Body of pancreas (tissue), 4 donors: Measurements from ENCODE around the gene PML. TPM values are rescaled to one million over a fixed set of nuclear protein-coding genes. Genes with fewer than 3 reads are reported as not detected.

Experiments used
- ATAC-seq: fragments of 150-250 bp; one replicate; pipeline ENCODE4 v1.9.1; 2016
- DNase-seq, 4 donors: peaks; one replicate each; pipeline ENCODE4 v3.0.0-alpha.2; 2019
- H3K27ac ChIP-seq, 4 donors: fragments of 200-600 bp; sonication (generic); 1 replicate in 3 of 4; 2 replicates in 1 of 4; pipeline versions ENCODE4 v1.5.1 to v1.6.1; 2016 to 2019; ENCODE audit warnings: mild to moderate bottlenecking in 1 of 4, mixed read lengths in 1 of 4, moderate library complexity in 1 of 4
- H3K27me3 ChIP-seq, 2 donors: fragments of 200-600 bp; sonication (generic); one replicate each; pipeline ENCODE4 v1.6.0; 2016; ENCODE audit warnings: mild to moderate bottlenecking in 1 of 2
- H3K36me3 ChIP-seq, 2 donors: fragments of 200-600 bp; sonication (generic); replicated peaks in 1 of 2; 2 replicates each; pipeline ENCODE4 v1.5.1; 2016; ENCODE audit warnings: low read depth in 2 of 2; ENCODE audit not compliant: insufficient read depth in 1 of 2
- H3K4me1 ChIP-seq: fragments of 200-600 bp; sonication (generic); one replicate; pipeline ENCODE4 v1.6.0; 2016
- H3K4me3 ChIP-seq, 2 donors: fragments of 200-600 bp; sonication (generic); 1 replicate in 1 of 2; 2 replicates in 1 of 2; pipeline ENCODE4 v1.5.1; 2016 to 2019
- H3K9me3 ChIP-seq, 3 donors: fragments of 200-600 bp; sonication (generic); 1 replicate in 2 of 3; 2 replicates in 1 of 3; pipeline ENCODE4 v1.5.1; 2016
- POLR2A ChIP-seq, 3 donors: fragments of 450-650 bp; IDR thresholded peaks; one replicate each; pipeline ENCODE4 v1.6.1; 2016; ENCODE audit warnings: antibody characterized with exemption in 3 of 3, mild to moderate bottlenecking in 2 of 3
- WGBS, 2 donors: methylation state at CpG; one replicate each; pipeline ENCODE4 v1.1.5; 2017; 5-methylcytosine and 5-hydroxymethylcytosine counted together
- intact Hi-C: fragments of 100-400 bp; cut with DNase I; formaldehyde crosslinking; loops from one replicate; pipeline ENCODE4 v1.15.1; 2023
- total RNA-seq, 2 donors: library from RNA; depleted of rRNA; stranded (reverse); fragments of >200 nt; gene quantifications; one replicate each; pipeline ENCODE4 v1.1.0, GENCODE V29; 2016
- TF ChIP-seq, protein P1 (sequence below), 7 experiments: fragments of 450-650 bp in 4 of 7; fragments of 200-600 bp in 3 of 7; sonication (generic) in 3 of 7; IDR thresholded peaks; one replicate each; pipeline ENCODE4 v1.5.1; 2016 to 2019; ENCODE audit warnings: antibody characterized with exemption in 7 of 7

PML gene
- total RNA-seq, 2 donors from 2014 or later, result 27.8 to 38.2 TPM

DNA sequence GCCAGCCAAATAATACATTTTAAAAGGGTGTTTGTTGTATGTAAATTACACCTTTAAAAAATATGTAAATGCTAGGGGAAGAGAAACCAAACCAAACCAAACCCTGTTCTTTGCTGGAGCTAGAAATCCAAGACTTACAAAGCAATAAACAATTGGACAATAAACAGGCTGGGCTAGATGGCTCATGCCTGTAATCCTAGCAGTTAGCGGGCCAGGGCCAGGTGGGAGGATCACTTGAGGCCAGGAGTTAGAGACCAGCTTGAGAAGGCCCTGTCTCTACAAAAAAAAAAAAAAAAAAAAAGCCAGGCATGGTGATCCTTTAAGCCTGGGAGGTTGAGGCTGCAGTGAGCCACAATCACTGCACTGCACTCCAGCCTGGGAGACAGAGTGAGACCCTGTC lies 14.9 kb upstream of the PML start:
- TF ChIP-seq POLR2A (IDR thresholded peaks at IDR 0.05), result no peak
- TF ChIP-seq, protein P1, sequence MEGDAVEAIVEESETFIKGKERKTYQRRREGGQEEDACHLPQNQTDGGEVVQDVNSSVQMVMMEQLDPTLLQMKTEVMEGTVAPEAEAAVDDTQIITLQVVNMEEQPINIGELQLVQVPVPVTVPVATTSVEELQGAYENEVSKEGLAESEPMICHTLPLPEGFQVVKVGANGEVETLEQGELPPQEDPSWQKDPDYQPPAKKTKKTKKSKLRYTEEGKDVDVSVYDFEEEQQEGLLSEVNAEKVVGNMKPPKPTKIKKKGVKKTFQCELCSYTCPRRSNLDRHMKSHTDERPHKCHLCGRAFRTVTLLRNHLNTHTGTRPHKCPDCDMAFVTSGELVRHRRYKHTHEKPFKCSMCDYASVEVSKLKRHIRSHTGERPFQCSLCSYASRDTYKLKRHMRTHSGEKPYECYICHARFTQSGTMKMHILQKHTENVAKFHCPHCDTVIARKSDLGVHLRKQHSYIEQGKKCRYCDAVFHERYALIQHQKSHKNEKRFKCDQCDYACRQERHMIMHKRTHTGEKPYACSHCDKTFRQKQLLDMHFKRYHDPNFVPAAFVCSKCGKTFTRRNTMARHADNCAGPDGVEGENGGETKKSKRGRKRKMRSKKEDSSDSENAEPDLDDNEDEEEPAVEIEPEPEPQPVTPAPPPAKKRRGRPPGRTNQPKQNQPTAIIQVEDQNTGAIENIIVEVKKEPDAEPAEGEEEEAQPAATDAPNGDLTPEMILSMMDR (IDR thresholded peaks at IDR 0.05), result no peak
- H3K27me3 ChIP-seq, result peaks cover 0 to 7% of the 10 kb centered on the region in 2 donors
- H3K36me3 ChIP-seq, result no peaks in the 10 kb centered on the region
- ATAC-seq (no peak), DNase-seq (no peak)
- 69 to 79% methylated on average over 1 of the region's 1 CpG for WGBS, 2 donors
- H3K9me3 ChIP-seq, result no peaks in the 10 kb centered on the region
- intact Hi-C loops, result no loop called here
- H3K27ac ChIP-seq, result peak overlapping the region in 1 of 4 donors; percentile 48
- H3K4me1 ChIP-seq, result peaks cover 8% of the 10 kb centered on the region
- H3K4me3 ChIP-seq, result no peak overlapping the region

DNA sequence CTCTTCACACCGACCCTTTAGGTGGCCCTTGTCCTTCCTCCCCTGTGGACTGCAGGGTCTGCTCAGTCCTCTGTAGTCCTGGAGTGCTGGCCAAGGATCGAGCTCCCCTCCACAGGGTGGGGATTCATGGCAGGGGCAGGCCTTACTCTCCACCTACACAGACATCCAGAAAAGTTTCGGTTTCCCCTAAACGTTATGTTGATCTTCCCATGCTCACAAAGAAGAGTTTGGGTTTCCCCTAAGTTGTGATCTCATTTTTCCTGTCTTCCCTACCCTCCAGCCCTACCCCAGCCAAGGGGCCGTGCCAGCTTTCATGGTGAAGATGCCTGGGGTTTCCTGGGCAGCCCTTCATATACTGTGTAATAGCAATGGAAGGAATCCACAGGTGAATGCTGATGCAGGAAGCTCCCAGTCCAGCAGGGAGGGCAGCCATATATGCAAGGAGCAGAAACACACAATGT lies 12.7 kb upstream of the PML start:
- ATAC-seq, result no peak
- 22 to 38% methylated on average over 5 of the region's 5 CpGs for WGBS, 2 donors
- no peak for TF ChIP-seq POLR2A (IDR thresholded peaks at IDR 0.05)
- TF ChIP-seq, protein P1 (IDR thresholded peaks at IDR 0.05), result no peak
- DNase-seq, result no peak
- H3K9me3 ChIP-seq, result no peaks in the 10 kb centered on the region
- no peaks in the 10 kb centered on the region for H3K36me3 ChIP-seq
- peak overlapping the region in 3 of 4 donors; percentile 4 to 73 (median 23) for H3K27ac ChIP-seq
- peaks cover 17% of the 10 kb centered on the region for H3K4me1 ChIP-seq
- intact Hi-C loops, result no loop called here
- no peaks in the 10 kb centered on the region for H3K27me3 ChIP-seq
- H3K4me3 ChIP-seq, result no peak overlapping the region

DNA sequence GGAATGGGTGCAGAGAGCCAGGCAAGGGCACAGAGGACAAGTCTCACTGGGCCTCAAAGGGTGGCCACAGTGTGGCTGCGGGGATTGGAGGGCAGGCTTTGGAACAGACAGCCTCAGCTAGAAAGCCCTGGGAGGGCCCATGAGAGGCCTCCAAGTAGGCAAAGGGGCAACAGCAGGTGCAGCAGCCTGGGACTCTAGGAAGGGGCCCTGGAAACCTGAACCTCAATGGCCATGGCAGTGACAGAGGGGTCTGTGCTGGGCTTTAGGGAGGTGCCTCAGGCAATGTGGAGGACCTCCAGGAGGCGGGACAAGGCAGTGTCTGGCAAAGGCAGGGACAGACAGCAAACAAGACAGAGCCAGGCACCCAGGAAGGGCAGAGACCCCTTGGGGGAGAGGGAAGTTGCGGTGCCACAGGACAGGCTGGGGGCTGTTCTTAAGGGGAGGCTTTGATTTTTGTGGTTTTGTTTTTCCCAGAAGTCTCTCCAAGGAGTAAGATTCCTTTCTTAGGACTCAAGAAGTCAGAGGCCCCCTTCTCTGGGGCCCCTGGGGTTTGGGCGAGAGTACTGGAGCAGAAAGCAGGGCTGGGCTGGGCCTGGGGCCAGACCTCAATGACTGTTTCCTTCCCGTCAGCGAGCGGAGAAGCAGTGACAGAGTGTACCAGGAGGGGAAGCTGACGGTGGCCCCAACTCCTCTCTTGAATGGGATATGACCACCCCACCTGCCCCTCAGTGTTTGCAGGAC lies 12.1 kb upstream of the PML start:
- TF ChIP-seq, protein P1 (IDR thresholded peaks at IDR 0.05), result no peak
- no peak for TF ChIP-seq POLR2A (IDR thresholded peaks at IDR 0.05)
- ATAC-seq (peak; percentile 60), DNase-seq (peak in 3 of 4 donors; percentile 56 to 71 (median 60))
- peaks cover 23% of the 10 kb centered on the region for H3K4me1 ChIP-seq
- no peak overlapping the region for H3K4me3 ChIP-seq
- H3K27ac ChIP-seq, result peak overlapping the region in 3 of 4 donors; percentile 4 to 73 (median 42)
- 49 to 68% methylated on average over 8 of the region's 8 CpGs for WGBS, 2 donors
- intact Hi-C loops, result no loop called here
- H3K27me3 ChIP-seq, result no peaks in the 10 kb centered on the region
- no peaks in the 10 kb centered on the region for H3K9me3 ChIP-seq
- no peaks in the 10 kb centered on the region for H3K36me3 ChIP-seq

DNA sequence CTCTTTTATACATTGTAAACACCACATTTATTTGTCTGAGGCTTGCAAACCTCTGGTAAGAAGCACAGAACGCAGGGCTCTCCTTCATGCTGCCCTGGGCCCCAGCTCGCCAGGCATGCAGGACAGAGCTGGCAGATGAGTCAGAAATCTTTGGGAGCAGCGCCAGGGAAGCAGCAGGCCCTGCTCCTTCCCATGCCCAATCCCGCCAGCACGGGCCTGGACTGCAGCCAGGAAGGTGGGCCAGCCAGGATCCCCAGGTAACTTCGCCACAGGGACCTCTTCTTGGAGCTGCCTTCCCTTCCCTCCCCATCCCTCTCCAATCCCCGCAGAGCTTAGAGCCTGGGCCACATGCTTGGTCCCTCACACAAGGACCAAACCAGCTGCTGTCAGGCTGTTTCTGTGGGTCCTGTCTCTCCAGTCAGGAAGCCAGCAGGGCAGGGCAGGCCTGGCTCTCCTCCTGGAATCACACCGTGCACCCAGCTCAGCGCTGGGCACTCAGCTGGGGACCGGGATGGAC lies 11.2 kb upstream of the PML start:
- Histone ChIP-seq H3K9me3 (no peaks in the 10 kb centered on the region), H3K36me3 (no peaks in the 10 kb centered on the region), H3K27ac (peak overlapping the region in 3 of 4 donors; percentile 16 to 73 (median 42)), H3K27me3 (no peaks in the 10 kb centered on the region), H3K4me1 (peaks cover 30% of the 10 kb centered on the region), H3K4me3 (no peak overlapping the region)
- TF ChIP-seq, protein P1 (IDR thresholded peaks at IDR 0.05), result no peak
- TF ChIP-seq POLR2A (IDR thresholded peaks at IDR 0.05), result no peak
- 54 to 67% methylated on average over 9 to 10 of the region's 10 CpGs for WGBS, 2 donors
- ATAC-seq, result no peak
- intact Hi-C loops, result no loop called here
- peak in 1 of 4 donors; percentile 56 for DNase-seq
